ENCODE results near the gene CD2.

- no peak for TF ChIP-seq CTCF (IDR thresholded peaks at IDR 0.05)
- no peak for TF ChIP-seq POLR2A (IDR thresholded peaks at IDR 0.05)
- no peak for TF ChIP-seq POLR2AphosphoS5 (IDR thresholded peaks at IDR 0.05)
Measured at GRCh38 chr1:116767782-116768382, 13.7 kb downstream of the CD2 start.

Measured in stomach (tissue), 4 donors.